ENCODE measurements around the gene SLC22A16. TPM values are rescaled to one million over a fixed set of nuclear protein-coding genes. Genes with fewer than 3 reads are reported as not detected.

SLC22A16 gene
- total and polyA plus RNA-seq, 2 of the 13 experiments (the other 11 are each of a cell fraction or from before 2014, with no cell fraction given), result 0.04 TPM; not detected in 1

DNA sequence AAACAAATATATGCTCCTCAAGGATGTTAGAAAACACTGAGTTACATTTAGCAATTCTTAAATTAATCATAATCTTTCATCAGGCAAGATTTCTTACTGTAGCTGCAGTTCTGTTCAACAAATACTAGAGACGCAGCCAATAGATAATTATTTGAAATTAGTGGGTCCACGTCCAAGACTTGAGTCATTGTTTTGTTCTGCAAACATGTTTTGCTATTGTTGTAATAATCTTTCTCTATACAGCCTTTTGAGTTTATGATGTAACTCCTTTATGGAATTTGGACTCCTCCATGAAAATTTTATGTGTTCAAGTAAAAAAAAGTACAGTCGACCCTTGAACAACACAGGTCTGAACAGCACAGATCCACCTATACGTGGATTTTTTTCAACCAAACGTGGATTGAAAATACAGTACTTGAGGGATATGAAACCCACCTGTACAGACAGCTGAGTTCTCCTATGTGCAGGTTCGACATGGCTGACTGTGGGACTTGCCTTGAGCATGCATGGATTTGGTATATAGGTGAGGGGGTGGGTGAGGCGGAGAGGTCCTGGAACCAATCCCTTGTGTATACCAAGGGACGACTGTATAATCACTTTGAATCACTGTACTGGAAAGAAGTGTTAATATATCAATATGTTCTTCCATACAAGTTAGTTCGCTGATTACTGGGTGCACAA, 41.3 kb upstream of the SLC22A16 start (continued):
- TF ChIP-seq SOX13 (IDR thresholded peaks at IDR 0.05) (no peak), SOX13 (CRISPR knock-in tag; conservative IDR thresholded peaks at IDR 0.05 in 1 of 2, IDR thresholded peaks at IDR 0.05 in 1 of 2) (peak in 1 of 2 experiments; percentile 57; a peak in 2 of 4 replicates), NCOA5 (CRISPR knock-in tag; IDR thresholded peaks at IDR 0.05) (no peak), RXRA (CRISPR knock-in tag; IDR thresholded peaks at IDR 0.05) (no peak), PLRG1 (conservative IDR thresholded peaks at IDR 0.05) (no peak), TOE1 (CRISPR knock-in tag; IDR thresholded peaks at IDR 0.05) (0 out of 2 replicates have a peak, but pooled peaks have one; percentile 46), MED13 (CRISPR knock-in tag; IDR thresholded peaks at IDR 0.05) (no peak), ZFX (CRISPR knock-in tag; IDR thresholded peaks at IDR 0.05; ENCODE audit: low read depth) (no peak)
- TF ChIP-seq, protein P1, sequence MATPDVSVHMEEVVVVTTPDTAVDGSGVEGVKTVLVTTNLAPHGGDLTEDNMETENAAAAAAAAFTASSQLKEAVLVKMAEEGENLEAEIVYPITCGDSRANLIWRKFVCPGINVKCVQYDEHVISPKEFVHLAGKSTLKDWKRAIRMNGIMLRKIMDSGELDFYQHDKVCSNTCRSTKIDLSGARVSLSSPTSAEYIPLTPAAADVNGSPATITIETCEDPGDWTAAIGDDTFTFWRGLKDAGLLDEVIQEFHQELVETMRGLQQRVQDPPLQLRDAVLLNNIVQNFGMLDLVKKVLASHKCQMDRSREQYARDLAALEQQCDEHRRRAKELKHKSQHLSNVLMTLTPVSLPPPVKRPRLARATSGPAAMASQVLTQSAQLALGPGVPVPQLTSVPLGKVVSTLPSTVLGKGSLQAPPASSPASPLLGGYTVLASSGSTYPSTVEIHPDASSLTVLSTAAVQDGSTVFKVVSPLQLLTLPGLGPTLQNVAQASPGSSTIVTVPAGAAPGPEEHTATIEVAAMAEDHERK (CRISPR knock-in tag; IDR thresholded peaks at IDR 0.05; ENCODE audit: low read depth), result no peak
- TF ChIP-seq, protein P2, sequence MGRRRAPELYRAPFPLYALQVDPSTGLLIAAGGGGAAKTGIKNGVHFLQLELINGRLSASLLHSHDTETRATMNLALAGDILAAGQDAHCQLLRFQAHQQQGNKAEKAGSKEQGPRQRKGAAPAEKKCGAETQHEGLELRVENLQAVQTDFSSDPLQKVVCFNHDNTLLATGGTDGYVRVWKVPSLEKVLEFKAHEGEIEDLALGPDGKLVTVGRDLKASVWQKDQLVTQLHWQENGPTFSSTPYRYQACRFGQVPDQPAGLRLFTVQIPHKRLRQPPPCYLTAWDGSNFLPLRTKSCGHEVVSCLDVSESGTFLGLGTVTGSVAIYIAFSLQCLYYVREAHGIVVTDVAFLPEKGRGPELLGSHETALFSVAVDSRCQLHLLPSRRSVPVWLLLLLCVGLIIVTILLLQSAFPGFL (CRISPR knock-in tag; IDR thresholded peaks at IDR 0.05), result no peak
- TF ChIP-seq, protein P3, sequence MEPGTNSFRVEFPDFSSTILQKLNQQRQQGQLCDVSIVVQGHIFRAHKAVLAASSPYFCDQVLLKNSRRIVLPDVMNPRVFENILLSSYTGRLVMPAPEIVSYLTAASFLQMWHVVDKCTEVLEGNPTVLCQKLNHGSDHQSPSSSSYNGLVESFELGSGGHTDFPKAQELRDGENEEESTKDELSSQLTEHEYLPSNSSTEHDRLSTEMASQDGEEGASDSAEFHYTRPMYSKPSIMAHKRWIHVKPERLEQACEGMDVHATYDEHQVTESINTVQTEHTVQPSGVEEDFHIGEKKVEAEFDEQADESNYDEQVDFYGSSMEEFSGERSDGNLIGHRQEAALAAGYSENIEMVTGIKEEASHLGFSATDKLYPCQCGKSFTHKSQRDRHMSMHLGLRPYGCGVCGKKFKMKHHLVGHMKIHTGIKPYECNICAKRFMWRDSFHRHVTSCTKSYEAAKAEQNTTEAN (CRISPR knock-in tag; conservative IDR thresholded peaks at IDR 0.05), result no peak

All from HepG2 (cell line).